Gastroesophageal sphincter (tissue), 4 donors: Measurements from ENCODE around the gene MAU2. TPM values are rescaled to one million over a fixed set of nuclear protein-coding genes. Genes with fewer than 3 reads are reported as not detected.
"Not testable (repeated sequence)": the region's sequence is repeated elsewhere in the genome, so short reads cannot be mapped to it uniquely, and the experiment has no call there.

ENCODE experiments used
- ATAC-seq: fragments of 150-250 bp; one replicate; pipeline ENCODE4 v1.9.1; 2016; ENCODE audit warnings: mild to moderate bottlenecking, moderate library complexity
- H3K27ac ChIP-seq, 4 donors: fragments of 200-600 bp; sonication (generic) in 3 of 4; 1 replicate in 3 of 4; 2 replicates in 1 of 4; pipeline ENCODE4 v1.5.1; 2016 to 2019
- H3K27me3 ChIP-seq: fragments of 200-600 bp; sonication (generic); one replicate; pipeline ENCODE4 v1.5.1; 2019
- H3K36me3 ChIP-seq, 2 donors: fragments of 200-600 bp; sonication (generic); one replicate each; pipeline ENCODE4 v1.5.1; 2019; ENCODE audit warnings: control low read depth in 1 of 2
- H3K4me1 ChIP-seq, 3 donors: fragments of 200-600 bp; sonication (generic); 1 replicate in 2 of 3; 2 replicates in 1 of 3; pipeline ENCODE4 v1.5.1; 2016 to 2019; ENCODE audit warnings: control low read depth in 2 of 3
- H3K4me3 ChIP-seq, 2 donors: fragments of 200-600 bp; sonication (generic); one replicate each; pipeline ENCODE4 v1.5.1; 2019; ENCODE audit warnings: mild to moderate bottlenecking in 1 of 2, moderate library complexity in 1 of 2
- H3K9me3 ChIP-seq, 3 donors: fragments of 200-600 bp; sonication (generic); one replicate each; pipeline ENCODE4 v1.5.1; 2017 to 2019; ENCODE audit warnings: control low read depth in 2 of 3
- EP300 ChIP-seq: sonication (generic); formaldehyde crosslinking; IDR thresholded peaks from one replicate; pipeline ENCODE4 v1.6.1; 2017; ENCODE audit warnings: antibody characterized with exemption, mild to moderate bottlenecking
- POLR2A ChIP-seq, 2 donors: fragments of 450-650 bp; IDR thresholded peaks; one replicate each; pipeline ENCODE4 v1.6.1; 2017; ENCODE audit warnings: antibody characterized with exemption in 2 of 2, mild to moderate bottlenecking in 2 of 2, moderate library complexity in 1 of 2
- POLR2AphosphoS5 ChIP-seq: sonication (generic); formaldehyde crosslinking; IDR thresholded peaks from one replicate; pipeline ENCODE4 v1.6.1; 2017; ENCODE audit warnings: antibody characterized with exemption
- WGBS, 2 donors: methylation state at CpG; one replicate each; pipeline ENCODE4 v1.1.5; 2018; ENCODE audit warnings: low coverage in 1 of 2; 5-methylcytosine and 5-hydroxymethylcytosine counted together
- total RNA-seq, 4 donors: library from RNA; depleted of rRNA; stranded (reverse); fragments of >200 nt; gene quantifications; one replicate each; pipeline ENCODE4 v1.1.0, GENCODE V29; 2016
- TF ChIP-seq, protein P1 (sequence below), 4 experiments: fragments of 200-600 bp in 2 of 4; fragments of 450-650 bp in 2 of 4; sonication (generic) in 1 of 4; IDR thresholded peaks; one replicate each; pipeline ENCODE4 v1.5.1; 2017 to 2019; ENCODE audit warnings: antibody characterized with exemption in 4 of 4, mild to moderate bottlenecking in 2 of 4, moderate library complexity in 2 of 4

MAU2 gene
- total RNA-seq, 4 donors from 2014 or later, result 17.9 to 46.5 (median 39.0) TPM

DNA sequence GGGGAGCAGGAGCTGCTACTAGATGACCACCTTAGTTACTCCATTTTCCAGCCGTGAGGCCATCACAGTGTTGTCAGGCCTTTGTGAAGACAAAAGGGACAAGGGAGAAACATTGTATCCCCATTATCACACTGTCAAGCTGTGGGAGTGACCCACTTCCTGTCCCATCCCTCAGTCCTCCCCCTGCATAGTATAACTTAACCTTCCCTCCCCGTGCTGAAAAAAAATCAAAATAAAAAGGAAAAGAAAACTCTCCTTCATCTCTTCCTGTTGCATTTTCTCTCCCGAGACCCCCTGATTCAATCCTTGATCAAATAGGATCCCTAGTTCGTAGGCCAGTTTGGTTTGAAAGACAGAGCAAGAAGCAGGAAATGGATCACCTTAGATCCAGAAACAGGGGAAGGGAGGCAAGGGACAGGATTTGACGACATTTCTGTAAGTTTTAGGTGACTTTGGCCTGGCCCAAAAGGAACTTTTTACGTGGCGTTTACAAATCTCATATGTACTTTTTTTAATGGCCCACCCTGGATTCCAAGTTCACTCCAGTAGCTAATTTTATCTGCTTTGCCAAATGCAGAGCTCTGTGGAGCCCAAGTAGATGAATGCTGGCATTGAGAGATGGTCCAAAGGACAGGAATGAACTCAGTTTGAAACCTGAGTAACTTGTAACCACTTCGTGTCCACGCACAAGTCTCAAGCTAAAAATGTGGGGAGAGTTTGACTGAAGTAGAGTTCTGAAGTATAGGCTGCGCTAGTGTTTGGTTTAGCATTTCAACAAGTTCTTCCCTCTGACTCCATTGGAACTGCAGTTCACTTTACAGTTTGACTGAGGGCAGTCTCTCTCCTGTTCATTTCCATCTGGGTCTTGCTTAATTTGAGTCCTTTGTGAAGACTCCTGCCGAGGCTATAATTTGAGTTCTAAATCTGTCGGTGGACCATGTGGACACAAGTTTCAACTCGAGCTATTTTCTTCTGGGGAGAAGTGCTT, 68.2 kb downstream of the MAU2 start:
- H3K36me3 ChIP-seq, result no peaks in the 10 kb centered on the region
- H3K27ac ChIP-seq, result no peak overlapping the region
- no peak for ATAC-seq
- H3K27me3 ChIP-seq, result no peaks in the 10 kb centered on the region
- H3K9me3 ChIP-seq, result no peaks in the 10 kb centered on the region
- H3K4me1 ChIP-seq, result peaks cover 0 to 55% (median 11%) of the 10 kb centered on the region in 3 donors
- H3K4me3 ChIP-seq, result no peak overlapping the region
- TF ChIP-seq, protein P1, sequence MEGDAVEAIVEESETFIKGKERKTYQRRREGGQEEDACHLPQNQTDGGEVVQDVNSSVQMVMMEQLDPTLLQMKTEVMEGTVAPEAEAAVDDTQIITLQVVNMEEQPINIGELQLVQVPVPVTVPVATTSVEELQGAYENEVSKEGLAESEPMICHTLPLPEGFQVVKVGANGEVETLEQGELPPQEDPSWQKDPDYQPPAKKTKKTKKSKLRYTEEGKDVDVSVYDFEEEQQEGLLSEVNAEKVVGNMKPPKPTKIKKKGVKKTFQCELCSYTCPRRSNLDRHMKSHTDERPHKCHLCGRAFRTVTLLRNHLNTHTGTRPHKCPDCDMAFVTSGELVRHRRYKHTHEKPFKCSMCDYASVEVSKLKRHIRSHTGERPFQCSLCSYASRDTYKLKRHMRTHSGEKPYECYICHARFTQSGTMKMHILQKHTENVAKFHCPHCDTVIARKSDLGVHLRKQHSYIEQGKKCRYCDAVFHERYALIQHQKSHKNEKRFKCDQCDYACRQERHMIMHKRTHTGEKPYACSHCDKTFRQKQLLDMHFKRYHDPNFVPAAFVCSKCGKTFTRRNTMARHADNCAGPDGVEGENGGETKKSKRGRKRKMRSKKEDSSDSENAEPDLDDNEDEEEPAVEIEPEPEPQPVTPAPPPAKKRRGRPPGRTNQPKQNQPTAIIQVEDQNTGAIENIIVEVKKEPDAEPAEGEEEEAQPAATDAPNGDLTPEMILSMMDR (IDR thresholded peaks at IDR 0.05), result no peak
- no peak for TF ChIP-seq EP300
- TF ChIP-seq POLR2AphosphoS5, result no peak
- no peak for TF ChIP-seq POLR2A (IDR thresholded peaks at IDR 0.05)
- WGBS, 2 donors, result 59 to 61% methylated on average over 5 to 10 of the region's 13 CpGs

DNA sequence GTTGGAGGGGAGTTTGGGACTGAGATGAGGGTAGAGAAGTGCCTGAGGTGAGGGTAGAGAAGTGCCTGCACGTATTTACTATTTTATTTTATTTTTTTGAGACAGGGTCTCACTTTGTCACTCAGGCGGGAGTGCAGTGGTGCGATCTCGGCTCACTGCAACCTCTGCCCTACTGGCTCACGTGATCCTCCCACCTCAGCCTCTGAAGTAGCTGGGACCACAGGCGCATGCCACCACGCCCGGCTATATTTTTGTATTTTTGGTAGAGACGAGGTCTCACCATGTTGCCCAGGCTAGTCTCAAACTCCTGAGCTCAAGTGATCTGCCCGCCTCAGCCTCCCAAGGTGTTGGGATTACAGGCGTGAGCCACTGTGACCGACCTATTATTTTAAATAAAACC, 69.1 kb downstream of the MAU2 start:
- not testable (repeated sequence) for H3K36me3 ChIP-seq, H3K4me3 ChIP-seq, H3K27ac ChIP-seq, ATAC-seq, H3K27me3 ChIP-seq, H3K9me3 ChIP-seq
- 96% methylated on average over 12 of the region's 12 CpGs; no CpG with 5 or more reads in 1 of the 2 donors for WGBS, 2 donors
- peaks cover 0 to 50% (median 11%) of the 10 kb centered on the region in 3 donors for H3K4me1 ChIP-seq

DNA sequence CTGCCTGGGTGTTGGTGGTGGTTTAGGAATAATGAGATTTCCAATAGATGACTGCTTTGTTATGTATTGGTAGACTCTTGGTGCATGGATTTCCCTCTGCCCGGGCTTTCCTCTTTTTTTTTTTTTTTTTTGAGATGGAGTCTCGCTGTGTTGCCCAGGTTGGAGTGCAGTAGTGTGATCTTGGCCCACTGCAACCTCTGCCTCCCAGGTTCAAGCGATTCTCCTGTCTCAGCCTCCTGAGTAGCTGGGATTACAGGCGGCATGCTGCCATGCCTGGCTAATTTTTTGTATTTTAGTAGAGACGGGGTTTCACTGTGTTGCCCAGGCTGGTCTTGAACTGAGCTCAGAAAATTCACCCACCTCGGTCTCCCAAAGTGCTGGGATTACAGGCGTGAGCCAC, 73.7 kb downstream of the MAU2 start:
- not testable (repeated sequence) for H3K27me3 ChIP-seq, H3K4me3 ChIP-seq, H3K36me3 ChIP-seq, H3K9me3 ChIP-seq, H3K27ac ChIP-seq, ATAC-seq
- WGBS, 2 donors, result 83% methylated on average over 4 of the region's 7 CpGs; no CpG with 5 or more reads in 1 of the 2 donors
- peaks cover 0 to 24% (median 0%) of the 10 kb centered on the region in 3 donors for H3K4me1 ChIP-seq

DNA sequence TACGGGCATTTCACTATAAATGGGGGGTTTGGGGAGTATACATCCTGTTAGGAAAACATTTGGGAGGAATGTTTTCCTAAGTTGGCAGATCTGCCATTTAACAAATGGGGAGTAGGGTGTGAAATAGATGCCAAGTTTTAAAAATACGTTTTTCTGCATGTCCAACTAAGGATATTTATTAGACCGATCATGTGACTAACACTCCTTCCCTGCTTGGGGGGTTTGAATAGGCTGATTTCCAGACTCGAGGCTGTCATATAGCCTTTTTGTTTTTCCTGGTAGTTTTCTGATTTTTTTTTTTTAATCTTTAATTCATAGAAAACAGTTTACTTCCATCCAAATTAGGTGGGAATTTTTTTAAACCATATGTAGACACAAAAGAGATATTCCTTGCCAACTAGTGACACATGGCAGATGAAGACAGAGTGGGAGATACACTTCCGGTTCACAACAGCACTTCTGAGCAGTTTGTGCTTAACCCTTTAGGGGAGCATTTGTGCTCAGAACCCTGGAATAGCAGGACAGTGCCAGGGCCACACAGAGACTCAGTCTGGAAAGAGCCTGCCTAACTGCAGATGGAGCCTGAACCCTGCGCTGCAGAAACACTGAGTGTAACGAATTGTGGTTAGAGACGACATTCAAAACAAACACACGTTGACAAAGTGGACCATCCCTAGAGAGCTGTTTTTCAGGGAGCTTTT, 79.3 kb downstream of the MAU2 start:
- Histone ChIP-seq H3K27me3 (no peaks in the 10 kb centered on the region), H3K27ac (peak overlapping the region in 2 of 4 donors; percentile 2 to 37), H3K4me1 (peaks cover 0 to 43% (median 16%) of the 10 kb centered on the region in 3 donors), H3K4me3 (no peak overlapping the region), H3K36me3 (no peaks in the 10 kb centered on the region), H3K9me3 (no peaks in the 10 kb centered on the region)
- WGBS, 2 donors, result 20 to 30% methylated on average over 7 to 9 of the region's 9 CpGs
- TF ChIP-seq, protein P1 (IDR thresholded peaks at IDR 0.05), result no peak
- TF ChIP-seq POLR2A (IDR thresholded peaks at IDR 0.05) (no peak), EP300 (no peak), POLR2AphosphoS5 (no peak)
- no peak for ATAC-seq

DNA sequence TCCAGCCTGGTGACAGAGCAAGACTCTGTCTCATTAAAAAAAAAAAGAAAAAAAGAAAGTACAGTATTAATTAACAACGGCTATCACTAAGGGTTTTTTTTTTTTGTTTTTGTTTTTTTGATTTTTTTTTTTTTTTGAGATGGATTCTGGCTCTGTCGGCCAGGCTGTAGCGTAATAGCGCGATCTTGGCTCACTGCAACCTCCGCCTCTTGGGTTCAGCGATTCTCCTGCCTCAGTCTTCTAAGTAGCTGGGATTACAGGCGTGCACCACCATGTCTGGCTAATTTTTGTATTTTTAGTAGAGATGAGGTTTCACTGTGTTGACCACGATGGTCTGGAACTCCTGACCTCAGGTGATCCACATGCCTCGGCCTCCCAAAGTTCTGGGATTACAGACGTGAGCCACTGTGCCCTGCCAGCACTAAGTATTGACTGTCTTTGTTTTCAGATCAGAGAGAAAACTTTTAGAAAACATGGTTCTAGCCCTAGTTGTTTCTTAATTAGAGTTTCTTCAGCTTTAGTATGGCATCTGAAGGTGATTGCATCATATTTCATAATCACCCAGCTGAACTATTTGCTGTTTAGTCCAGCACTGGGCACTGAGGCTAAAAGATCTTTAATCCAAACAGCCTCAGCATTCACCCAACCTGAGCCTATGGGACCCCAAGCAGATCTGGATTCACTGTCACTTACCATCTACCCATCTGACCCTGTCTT, 82.2 kb downstream of the MAU2 start:
- peak overlapping the region in 2 of 4 donors; percentile 36 to 68 for H3K27ac ChIP-seq

DNA sequence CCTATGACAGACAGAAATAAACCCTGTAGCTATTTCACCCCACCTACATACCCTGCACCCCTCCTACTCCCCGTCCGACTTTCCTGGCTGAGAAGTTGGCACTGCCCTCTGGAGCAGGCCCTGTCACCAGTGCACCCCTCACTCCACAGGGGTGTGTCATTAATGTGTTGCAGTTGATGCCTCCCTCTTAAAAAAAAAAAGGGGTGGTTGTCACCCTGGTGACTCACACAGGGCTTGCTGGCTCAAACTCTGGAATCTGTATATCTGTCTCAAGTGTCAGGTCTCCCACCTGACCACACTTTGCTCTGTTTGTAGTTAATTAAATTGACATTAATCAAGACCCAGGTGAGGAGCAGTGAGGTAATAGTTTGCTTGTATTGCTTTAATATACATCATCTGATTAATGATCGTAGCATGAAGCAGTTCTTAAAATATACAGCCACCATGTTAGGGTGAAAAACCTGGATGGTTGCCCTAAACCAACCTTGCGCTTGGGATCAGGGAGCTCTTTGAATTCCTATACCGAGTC, 82.8 kb downstream of the MAU2 start:
- WGBS, 2 donors, result 59 to 73% methylated on average over 3 to 5 of the region's 5 CpGs
- Histone ChIP-seq H3K4me1 (peaks cover 0 to 62% (median 26%) of the 10 kb centered on the region in 3 donors), H3K9me3 (no peaks in the 10 kb centered on the region), H3K36me3 (no peaks in the 10 kb centered on the region), H3K27me3 (no peaks in the 10 kb centered on the region), H3K27ac (peak overlapping the region in 2 of 4 donors; percentile 36 to 68), H3K4me3 (no peak overlapping the region)
- TF ChIP-seq EP300, result no peak
- TF ChIP-seq POLR2AphosphoS5, result no peak
- TF ChIP-seq POLR2A (IDR thresholded peaks at IDR 0.05), result no peak
- TF ChIP-seq, protein P1 (IDR thresholded peaks at IDR 0.05), result no peak
- no peak for ATAC-seq

More for the DNA sequence above, 82.2 kb downstream of the MAU2 start:
- H3K27me3 ChIP-seq, result no peaks in the 10 kb centered on the region
- no peaks in the 10 kb centered on the region for H3K36me3 ChIP-seq
- no peak overlapping the region for H3K4me3 ChIP-seq
- TF ChIP-seq POLR2AphosphoS5, result no peak
- no peak for TF ChIP-seq POLR2A (IDR thresholded peaks at IDR 0.05)
- no peaks in the 10 kb centered on the region for H3K9me3 ChIP-seq
- WGBS, 2 donors, result 89 to 90% methylated on average over 11 of the region's 11 CpGs
- peaks cover 0 to 56% (median 26%) of the 10 kb centered on the region in 3 donors for H3K4me1 ChIP-seq
- no peak for ATAC-seq
